Mucosa of rectum (tissue), 2 donors: ENCODE measurements around the gene NT5M.
"Not testable (repeated sequence)": the region's sequence is repeated elsewhere in the genome, so short reads cannot be mapped to it uniquely, and the experiment has no call there.

Experiments used
- H3K27ac ChIP-seq, 2 donors: one replicate each; pipeline ENCODE4 v1.7.0; 2013; ENCODE audit warnings: inconsistent platforms in 2 of 2, low read depth in 2 of 2, low read length in 2 of 2
- H3K27me3 ChIP-seq, 2 donors: one replicate each; pipeline ENCODE4 v1.7.0; 2013; ENCODE audit warnings: low read length in 2 of 2; ENCODE audit not compliant: control insufficient read depth in 2 of 2, insufficient read depth in 2 of 2
- H3K36me3 ChIP-seq, 2 donors: one replicate each; pipeline ENCODE4 v1.7.0; 2013; ENCODE audit warnings: low read length in 2 of 2; ENCODE audit not compliant: control insufficient read depth in 2 of 2, insufficient read depth in 2 of 2
- H3K4me1 ChIP-seq, 2 donors: one replicate each; pipeline ENCODE4 v1.7.0; 2013; ENCODE audit warnings: low read length in 2 of 2, mild to moderate bottlenecking in 1 of 2; ENCODE audit not compliant: control insufficient read depth in 2 of 2, insufficient read depth in 2 of 2
- H3K4me3 ChIP-seq, 2 donors: one replicate each; pipeline ENCODE4 v1.7.0; 2013; ENCODE audit warnings: low read length in 2 of 2
- H3K9ac ChIP-seq, 2 donors: one replicate each; pipeline ENCODE4 v1.7.0; 2013; ENCODE audit warnings: low read length in 2 of 2, low read depth in 1 of 2, mild to moderate bottlenecking in 1 of 2
- H3K9me3 ChIP-seq, 2 donors: one replicate each; pipeline ENCODE4 v1.7.0; 2013; ENCODE audit warnings: low read length in 2 of 2; ENCODE audit not compliant: control insufficient read depth in 2 of 2
- donor health status: healthy.
- donor health status: Normal muscosa, but diverticular disease.

NT5M gene

DNA sequence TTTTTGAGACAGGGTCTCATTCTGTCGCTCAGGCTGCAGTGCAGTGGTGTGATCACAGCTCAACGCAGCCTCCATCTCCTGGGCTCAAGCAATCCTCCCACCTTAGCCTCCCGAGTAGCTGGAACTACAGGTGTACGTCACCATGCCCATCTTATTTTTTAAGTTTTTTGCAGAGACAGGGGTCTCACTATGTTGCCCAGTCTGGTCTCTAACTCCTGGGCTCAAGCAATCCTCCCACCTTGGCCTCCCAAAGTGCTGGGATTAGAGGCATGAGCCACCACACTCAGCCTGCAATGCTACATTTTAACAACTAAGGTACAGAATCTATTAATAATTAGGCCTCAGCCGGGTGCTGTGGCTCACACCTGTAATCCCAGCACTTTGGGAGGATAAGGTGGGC is 25.7 kb upstream of the NT5M start:
- H3K4me1 ChIP-seq, result peaks cover 9 to 15% of the 10 kb centered on the region in 2 donors
- not testable (repeated sequence) for H3K9ac ChIP-seq, H3K27me3 ChIP-seq, H3K4me3 ChIP-seq, H3K9me3 ChIP-seq, H3K27ac ChIP-seq
- H3K36me3 ChIP-seq, result peaks cover 15 to 22% of the 10 kb centered on the region in 2 donors

DNA sequence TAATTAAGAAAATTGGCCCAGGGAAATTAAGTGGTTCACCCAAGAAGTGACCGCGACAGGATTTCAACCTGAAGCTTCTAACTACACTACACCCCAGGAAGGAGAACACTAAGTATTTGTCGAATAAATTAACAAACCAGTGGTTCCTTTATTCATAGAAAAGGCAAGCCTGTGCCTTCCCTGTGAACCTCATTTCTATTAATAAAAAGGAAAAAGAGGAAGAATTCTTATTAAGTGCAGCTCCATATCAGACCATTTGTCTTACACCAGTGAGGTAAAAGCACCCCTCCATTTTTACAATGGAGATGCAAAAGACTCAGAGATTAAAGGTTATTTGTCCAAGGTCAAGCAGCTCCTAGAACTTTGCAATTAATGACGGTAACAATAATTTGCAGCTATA is 23.9 kb upstream of the NT5M start:
- Histone ChIP-seq H3K4me1 (peaks cover 9 to 15% of the 10 kb centered on the region in 2 donors), H3K9ac (peak overlapping the region in 1 of 2 donors; percentile 32), H3K36me3 (peaks cover 4 to 9% of the 10 kb centered on the region in 2 donors), H3K27me3 (no peaks in the 10 kb centered on the region), H3K9me3 (no peaks in the 10 kb centered on the region), H3K4me3 (peak overlapping the region in 1 of 2 donors; percentile 79), H3K27ac (no peak overlapping the region)

DNA sequence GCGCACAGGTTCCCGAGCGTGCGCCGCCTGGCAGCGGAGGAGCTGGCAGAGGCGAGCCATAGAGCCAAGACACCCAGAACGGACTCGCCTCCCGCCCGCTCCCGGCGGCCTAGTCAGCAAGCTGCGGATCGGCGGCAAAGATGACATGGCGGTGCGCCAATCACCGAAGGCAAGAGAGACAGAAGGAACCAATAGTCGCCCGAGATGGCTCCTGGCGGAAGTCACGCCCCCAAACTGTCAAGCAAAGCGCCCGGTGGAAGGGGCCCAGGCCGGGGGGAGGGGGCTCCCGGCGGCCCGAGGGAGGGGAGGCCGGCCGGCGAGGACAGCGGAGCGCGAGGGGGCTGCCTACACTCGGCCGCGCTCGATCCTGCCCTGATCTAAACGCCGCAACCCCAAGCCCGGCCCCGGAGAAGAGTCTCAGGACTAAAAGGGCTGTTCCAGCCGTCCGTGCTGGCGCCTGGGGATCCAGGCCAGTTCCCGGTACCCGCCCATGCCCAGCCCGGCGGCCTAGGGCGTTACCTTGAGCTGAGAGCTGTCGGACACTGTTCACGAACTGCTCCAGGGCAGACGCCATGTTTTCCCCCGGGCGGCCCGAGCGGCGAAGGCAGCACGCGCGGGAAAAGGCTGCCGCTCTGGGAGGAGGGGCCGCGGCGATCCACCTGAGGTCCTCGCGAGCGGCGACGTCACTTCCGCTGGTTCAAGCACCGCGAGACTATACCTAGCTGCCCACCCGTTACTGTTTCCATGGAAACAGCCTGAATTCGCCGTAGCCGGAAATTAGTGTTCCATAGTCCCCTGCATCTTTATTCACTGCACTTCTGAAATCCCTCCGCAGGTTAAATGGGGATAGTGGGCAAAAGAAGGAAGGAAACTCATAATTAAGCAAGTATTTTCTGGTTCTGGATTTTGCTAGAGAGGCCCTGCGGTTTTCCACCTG is 22.3 kb upstream of the NT5M start, which contains the start of gene COPS3:
TSS of gene COPS3 (minus strand) at position 634 of the 937 bp plus-strand sequence. CDS start at position 574, 60 bp downstream.
- Histone ChIP-seq H3K9me3 (no peaks in the 10 kb centered on the region), H3K4me3 (peak within 1 kb of the TSS; percentile 79 to 91), H3K36me3 (peaks cover 0 to 2% of the 10 kb centered on the region in 2 donors), H3K4me1 (peaks cover 9 to 15% of the 10 kb centered on the region in 2 donors), H3K9ac (peak within 1 kb of the TSS; percentile 82 to 83), H3K27me3 (no peaks in the 10 kb centered on the region), H3K27ac (peak within 1 kb of the TSS; percentile 95 to 97)

DNA sequence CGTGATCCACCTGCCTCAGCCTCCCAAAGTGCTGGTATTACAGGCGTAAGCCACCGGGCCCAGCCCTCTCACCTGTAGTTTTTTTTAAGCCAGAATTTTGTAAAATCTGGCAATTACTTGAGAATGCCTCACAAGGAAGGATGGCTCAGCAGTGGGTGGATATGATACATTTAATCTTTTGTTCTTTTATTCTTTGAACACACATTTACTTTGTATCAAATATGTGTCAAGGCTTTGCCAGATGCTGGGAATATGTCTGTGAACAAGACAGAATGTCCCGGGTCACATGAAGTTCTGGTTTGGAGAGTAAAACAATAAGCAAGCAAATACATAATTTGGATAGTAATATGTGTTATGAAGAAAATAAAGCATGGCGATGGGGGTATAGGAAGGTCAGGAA is 17.2 kb upstream of the NT5M start:
- Histone ChIP-seq H3K36me3 (no peaks in the 10 kb centered on the region), H3K4me3 (no peak overlapping the region), H3K9me3 (no peaks in the 10 kb centered on the region), H3K4me1 (peaks cover 4 to 6% of the 10 kb centered on the region in 2 donors), H3K27me3 (no peaks in the 10 kb centered on the region), H3K27ac (no peak overlapping the region), H3K9ac (no peak overlapping the region)

DNA sequence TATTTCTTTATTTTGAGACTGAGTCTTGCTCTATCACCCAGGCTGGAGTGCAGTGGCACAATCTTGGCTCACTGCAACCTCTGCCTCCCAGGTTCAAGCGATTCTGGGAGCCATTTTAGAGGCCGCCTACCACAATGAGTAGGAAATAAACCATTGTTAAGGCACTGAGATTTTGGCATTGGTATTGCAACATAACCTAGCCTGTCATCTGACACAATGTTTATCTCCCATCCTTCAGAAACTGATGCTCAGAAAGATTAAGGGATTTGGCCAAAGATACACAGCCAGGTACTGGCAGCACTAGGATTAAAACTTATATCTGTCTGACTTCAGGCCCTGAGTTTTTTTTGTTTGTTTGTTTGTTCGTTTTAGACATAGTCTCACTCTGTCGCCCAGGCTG is 14.1 kb upstream of the NT5M start:
- no peaks in the 10 kb centered on the region for H3K9me3 ChIP-seq
- H3K4me1 ChIP-seq, result no peaks in the 10 kb centered on the region
- no peak overlapping the region for H3K9ac ChIP-seq
- H3K4me3 ChIP-seq, result no peak overlapping the region
- no peaks in the 10 kb centered on the region for H3K36me3 ChIP-seq
- H3K27ac ChIP-seq, result no peak overlapping the region
- H3K27me3 ChIP-seq, result no peaks in the 10 kb centered on the region

DNA sequence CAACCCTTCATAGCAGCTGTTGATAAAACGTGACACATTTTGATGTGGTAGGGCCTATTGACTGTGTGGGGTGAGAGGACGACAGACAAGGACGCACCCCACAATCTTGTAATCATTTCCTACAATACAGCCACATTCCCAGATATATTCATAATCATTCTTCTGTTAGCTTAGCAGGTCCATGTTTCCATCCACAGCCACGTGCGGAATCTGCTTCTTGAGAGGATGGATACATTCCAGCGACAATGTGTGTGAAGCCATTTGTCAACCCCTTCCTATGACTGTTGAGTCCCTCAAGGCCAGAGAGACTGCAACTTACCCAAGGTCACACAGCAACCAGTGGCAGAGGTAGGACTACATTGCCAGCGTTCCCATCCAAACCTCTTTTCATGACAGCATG is 13.5 kb upstream of the NT5M start:
- Histone ChIP-seq H3K9ac (no peak overlapping the region), H3K4me1 (no peaks in the 10 kb centered on the region), H3K4me3 (no peak overlapping the region), H3K27ac (no peak overlapping the region), H3K27me3 (no peaks in the 10 kb centered on the region), H3K9me3 (no peaks in the 10 kb centered on the region), H3K36me3 (no peaks in the 10 kb centered on the region)

DNA sequence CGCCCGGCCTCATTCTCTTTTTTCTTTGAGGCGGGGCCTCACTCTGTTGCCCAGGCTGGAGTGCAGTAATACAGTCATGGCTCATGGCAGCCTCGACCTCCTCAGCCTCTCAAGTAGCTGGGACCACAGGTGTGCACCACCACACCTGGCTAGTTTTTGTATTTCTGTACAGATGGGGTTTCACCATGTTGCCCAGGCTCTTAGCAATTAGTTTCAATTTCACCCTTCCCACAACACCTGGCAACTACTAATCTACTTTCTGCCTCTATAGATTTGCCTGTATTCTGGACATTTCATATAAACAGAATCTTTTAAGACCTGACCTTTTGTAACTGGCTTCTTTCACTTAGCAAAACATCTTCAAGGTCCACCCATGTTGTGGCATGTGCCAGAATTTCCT is 8.0 kb upstream of the NT5M start:
- Histone ChIP-seq H3K27me3 (no peaks in the 10 kb centered on the region), H3K9me3 (no peaks in the 10 kb centered on the region), H3K4me3 (no peak overlapping the region), H3K27ac (no peak overlapping the region), H3K4me1 (no peaks in the 10 kb centered on the region), H3K9ac (no peak overlapping the region), H3K36me3 (no peaks in the 10 kb centered on the region)

DNA sequence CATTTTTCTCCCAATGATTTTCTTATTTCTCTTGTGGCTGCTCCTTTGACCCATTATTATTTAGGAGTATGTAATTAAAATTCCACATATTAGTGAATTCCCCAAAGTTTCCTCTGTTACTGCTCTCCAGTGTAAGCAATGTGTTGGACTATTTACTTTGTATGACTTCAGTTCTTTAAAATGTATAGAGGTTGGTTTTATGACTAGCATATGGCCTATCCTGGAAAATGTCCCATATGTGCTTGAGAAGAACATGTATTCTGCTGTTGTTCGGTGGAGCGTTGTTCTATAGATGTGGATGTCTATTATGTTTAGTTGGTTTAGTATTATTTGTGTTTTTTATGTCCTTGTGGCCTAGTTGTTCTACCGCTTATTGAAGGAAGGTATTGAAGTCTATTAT is 6.0 kb upstream of the NT5M start:
- no peaks in the 10 kb centered on the region for H3K36me3 ChIP-seq
- H3K27me3 ChIP-seq, result no peaks in the 10 kb centered on the region
- no peak overlapping the region for H3K27ac ChIP-seq
- no peaks in the 10 kb centered on the region for H3K9me3 ChIP-seq
- no peak overlapping the region for H3K9ac ChIP-seq
- H3K4me3 ChIP-seq, result no peak overlapping the region
- H3K4me1 ChIP-seq, result peaks cover 3 to 4% of the 10 kb centered on the region in 2 donors

DNA sequence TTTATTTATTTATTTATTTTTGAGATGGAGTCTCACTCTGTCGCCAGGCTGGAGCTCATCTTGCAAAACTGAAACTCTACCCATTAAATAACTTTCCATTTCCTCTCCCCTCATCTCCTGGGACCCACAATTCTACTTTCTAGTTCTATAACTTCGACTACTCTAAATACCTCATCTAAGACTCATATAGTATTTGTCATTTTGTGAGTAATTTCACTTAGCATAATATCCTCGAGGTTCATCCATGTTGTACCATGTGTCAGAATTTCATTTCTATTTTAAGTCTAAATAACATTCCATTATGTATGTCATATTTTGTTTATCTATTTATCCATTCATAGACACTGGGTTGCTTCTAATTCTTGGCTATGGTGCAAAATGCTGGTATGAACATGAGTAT is 5.1 kb upstream of the NT5M start:
- Histone ChIP-seq H3K27ac (no peak overlapping the region), H3K36me3 (no peaks in the 10 kb centered on the region), H3K9ac (no peak overlapping the region), H3K4me3 (no peak overlapping the region), H3K9me3 (no peaks in the 10 kb centered on the region), H3K27me3 (no peaks in the 10 kb centered on the region), H3K4me1 (peaks cover 7 to 8% of the 10 kb centered on the region in 2 donors)

DNA sequence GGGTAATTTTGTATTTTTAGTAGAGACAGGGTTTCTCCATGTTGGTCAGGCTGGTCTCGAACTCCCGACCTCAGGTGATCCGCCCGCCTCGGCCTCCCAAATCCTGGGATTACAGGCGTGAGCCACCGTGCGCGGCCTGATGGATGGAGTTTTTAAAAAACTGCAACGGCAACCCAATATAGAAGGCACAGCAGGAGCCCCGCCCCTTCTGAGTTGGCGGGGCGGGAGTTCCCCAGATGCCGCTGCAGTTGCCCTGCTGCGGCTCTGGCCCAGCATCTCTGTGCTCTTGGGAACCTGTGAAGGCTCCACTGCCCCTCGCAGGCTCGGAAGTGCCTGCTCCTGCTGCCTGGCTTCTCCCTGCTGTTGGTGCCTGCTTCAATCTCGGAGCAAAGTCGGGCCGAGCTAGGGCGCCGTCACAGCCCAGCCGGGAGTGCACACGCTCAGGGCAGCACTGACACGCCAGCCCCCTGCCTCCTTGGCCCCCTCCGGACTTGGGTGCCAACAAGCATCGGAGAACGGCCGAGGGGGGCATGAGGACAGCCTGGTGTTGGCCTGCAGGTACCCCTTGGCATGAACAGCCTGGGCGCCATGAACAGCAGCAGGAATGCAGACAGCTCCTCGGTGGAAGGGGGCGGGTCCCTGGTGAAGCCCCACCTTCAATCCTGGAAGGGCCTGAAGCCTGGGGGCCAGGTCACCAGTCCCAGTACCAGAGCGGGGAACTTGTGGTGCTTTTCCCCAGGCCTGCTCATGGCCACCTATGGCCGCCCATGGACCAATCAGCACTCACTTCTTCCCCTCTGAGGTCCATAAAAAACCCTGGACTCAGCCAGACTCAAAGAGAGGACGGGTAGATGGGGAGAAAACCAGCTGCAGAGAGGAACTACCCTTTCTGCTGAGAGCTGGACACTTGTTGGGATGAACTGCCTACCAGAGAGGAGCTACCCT is 2.3 kb upstream of the NT5M start:
- H3K9ac ChIP-seq, result peak overlapping the region in 1 of 2 donors; percentile 32
- peak overlapping the region; percentile 17 to 60 for H3K4me3 ChIP-seq
- no peaks in the 10 kb centered on the region for H3K27me3 ChIP-seq
- no peaks in the 10 kb centered on the region for H3K9me3 ChIP-seq
- no peaks in the 10 kb centered on the region for H3K36me3 ChIP-seq
- peaks cover 8 to 12% of the 10 kb centered on the region in 2 donors for H3K4me1 ChIP-seq
- no peak overlapping the region for H3K27ac ChIP-seq
